ENCODE results near the gene SNAPC4. TPM values are rescaled to one million over a fixed set of nuclear protein-coding genes. Genes with fewer than 3 reads are reported as not detected.

Gene SNAPC4
- polyA plus RNA-seq, 1 of the 3 experiments (the other 2 are of a cell fraction): 9.2 TPM

- 97% methylated on average over 5 of the region's 13 CpGs for WGBS (ENCODE audit: low lambda C conversion rate)
- Histone ChIP-seq H3K27ac (ENCODE audit: low read depth in 2 of 2, low read length in 1 of 2) (no peak overlapping the region), H4K20me1 (ENCODE audit: insufficient read depth) (peaks cover 5% of the 10 kb centered on the region; the same call in 1 of the 2 replicates), H3K36me3 (replicated peaks in 1 of 2; ENCODE audit: control insufficient read depth in 1 of 2, insufficient read depth in 2 of 2, low read length in 1 of 2) (peaks cover 34 to 73% of the 10 kb centered on the region in 2 experiments), H3K9ac (no peak overlapping the region), H3K4me2 (no peak overlapping the region), H3F3A (replicated peaks; ENCODE audit: insufficient read depth) (no peaks in the 10 kb centered on the region), H2AFZ (ENCODE audit: low read depth) (no peak overlapping the region), H3K4me1 (ENCODE audit: control insufficient read depth in 1 of 2, insufficient read depth in 2 of 2, low read depth in 1 of 2, low read length in 1 of 2) (peaks cover 3 to 13% of the 10 kb centered on the region in 2 experiments; a peak in 2 of 4 replicates), H3K4me3 (ENCODE audit: low read depth in 2 of 2, low read length in 1 of 2) (no peak overlapping the region), H3K79me2 (ENCODE audit: insufficient read depth) (peaks cover 41% of the 10 kb centered on the region), H3K27me3 (ENCODE audit: insufficient read depth) (no peaks in the 10 kb centered on the region), H3K9me3 (no peaks in the 10 kb centered on the region), H3K9me2 (no peaks in the 10 kb centered on the region)
- CTCF ChIA-PET: no interaction called here
- DNase-seq: no peak
- TF ChIP-seq, protein P1, sequence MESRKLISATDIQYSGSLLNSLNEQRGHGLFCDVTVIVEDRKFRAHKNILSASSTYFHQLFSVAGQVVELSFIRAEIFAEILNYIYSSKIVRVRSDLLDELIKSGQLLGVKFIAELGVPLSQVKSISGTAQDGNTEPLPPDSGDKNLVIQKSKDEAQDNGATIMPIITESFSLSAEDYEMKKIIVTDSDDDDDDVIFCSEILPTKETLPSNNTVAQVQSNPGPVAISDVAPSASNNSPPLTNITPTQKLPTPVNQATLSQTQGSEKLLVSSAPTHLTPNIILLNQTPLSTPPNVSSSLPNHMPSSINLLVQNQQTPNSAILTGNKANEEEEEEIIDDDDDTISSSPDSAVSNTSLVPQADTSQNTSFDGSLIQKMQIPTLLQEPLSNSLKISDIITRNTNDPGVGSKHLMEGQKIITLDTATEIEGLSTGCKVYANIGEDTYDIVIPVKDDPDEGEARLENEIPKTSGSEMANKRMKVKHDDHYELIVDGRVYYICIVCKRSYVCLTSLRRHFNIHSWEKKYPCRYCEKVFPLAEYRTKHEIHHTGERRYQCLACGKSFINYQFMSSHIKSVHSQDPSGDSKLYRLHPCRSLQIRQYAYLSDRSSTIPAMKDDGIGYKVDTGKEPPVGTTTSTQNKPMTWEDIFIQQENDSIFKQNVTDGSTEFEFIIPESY (IDR thresholded peaks at IDR 0.05; ENCODE audit: borderline replicate concordance, low read depth): no peak
- TF ChIP-seq CTCF (IDR thresholded peaks at IDR 0.05): no peak
- TF ChIP-seq YY1 (IDR thresholded peaks at IDR 0.05; ENCODE audit: low read depth): no peak
- no peak for TF ChIP-seq JUND (IDR thresholded peaks at IDR 0.05)
- TF ChIP-seq TCF12 (IDR thresholded peaks at IDR 0.05): no peak
- no peak for TF ChIP-seq GATA2 (CRISPR knock-in tag; IDR thresholded peaks at IDR 0.05)
- TF ChIP-seq FOXM1 (IDR thresholded peaks at IDR 0.05; ENCODE audit: low read depth): no peak
- TF ChIP-seq RCOR1 (IDR thresholded peaks at IDR 0.05; ENCODE audit: low read length): no peak
- no peak for TF ChIP-seq EP300 (IDR thresholded peaks at IDR 0.05; ENCODE audit: borderline replicate concordance in 1 of 2, low read depth in 1 of 2, low read length in 1 of 2)
- TF ChIP-seq IRF3 (IDR thresholded peaks at IDR 0.05; ENCODE audit: low read depth, low read length): no peak
- TF ChIP-seq RFX5 (IDR thresholded peaks at IDR 0.05; ENCODE audit: low read length): no peak
- TF ChIP-seq SMC3 (IDR thresholded peaks at IDR 0.05; ENCODE audit: low read depth, low read length): no peak
- no peak for TF ChIP-seq EZH2phosphoT487 (IDR thresholded peaks at IDR 0.05; ENCODE audit: borderline replicate concordance, low read depth)
- TF ChIP-seq TEAD4 (IDR thresholded peaks at IDR 0.05; ENCODE audit: borderline replicate concordance, insufficient read depth): no peak
- POLR2A ChIA-PET: no interaction called here
These were observed 5.0 kb downstream of the SNAPC4 start for GRCh38 chr9:136395020-136395340.
